Measurements from ENCODE around the gene TMEM94. TPM values are rescaled to one million over a fixed set of nuclear protein-coding genes. Genes with fewer than 3 reads are reported as not detected.

TMEM94 gene
- total RNA-seq, 1 experiment from 2014 or later: 61.4 TPM

GRCh38 chr17:75482098-75482942 lies 25.9 kb downstream of the TMEM94 start:
- no peak overlapping the region for H4K8ac ChIP-seq (replicated peaks; ENCODE audit: insufficient read length, low read depth, low read length)
- H4K5ac ChIP-seq (ENCODE audit: insufficient read length, low read depth, low read length): no peak overlapping the region
- no peak overlapping the region for H2BK20ac ChIP-seq (ENCODE audit: low read depth, low read length, poor library complexity, severe bottlenecking)
- no peak overlapping the region for H3K27ac ChIP-seq (ENCODE audit: insufficient read length, low read depth, low read length)
- no peaks in the 10 kb centered on the region for H3K79me1 ChIP-seq (ENCODE audit: insufficient read depth, low read depth, low read length, poor library complexity, severe bottlenecking)
- DNase-seq: no peak
- no peaks in the 10 kb centered on the region for H3K4me1 ChIP-seq (ENCODE audit: insufficient read depth, low read length)
- no peaks in the 10 kb centered on the region for H3K23me2 ChIP-seq (ENCODE audit: insufficient read length, low read depth, low read length, poor library complexity, severe bottlenecking)
- no peak overlapping the region for H3K18ac ChIP-seq (ENCODE audit: insufficient read length, low read depth, low read length)
- TF ChIP-seq CTCF (conservative IDR thresholded peaks at IDR 0.05): no peak
- H3K9ac ChIP-seq (ENCODE audit: extremely low read depth, insufficient read length, low read length): no peak overlapping the region
- Mint-ChIP-seq H3K4me3 (no peak overlapping the region), H3K27ac (peak overlapping the region in 1 of 3 experiments; percentile 89; a peak in 1 of 7 replicates), H3K27me3 (ENCODE audit: low read depth) (no peaks in the 10 kb centered on the region), H3K36me3 (ENCODE audit: insufficient read depth in 1 of 3, low read depth in 3 of 3) (peaks cover 1 to 9% (median 7%) of the 10 kb centered on the region in 3 experiments; a peak in 3 of 7 replicates), H3K9me3 (no peaks in the 10 kb centered on the region), H3K4me1 (peaks cover 21 to 33% of the 10 kb centered on the region in 2 experiments)
- H3T11ph ChIP-seq (ENCODE audit: low read length): no peak overlapping the region
- no peak overlapping the region for H2BK120ac ChIP-seq (ENCODE audit: low read depth, low read length, poor library complexity, severe bottlenecking)
- no peaks in the 10 kb centered on the region for H3K27me3 ChIP-seq (ENCODE audit: insufficient read depth, low read length)
- H3K4me2 ChIP-seq (ENCODE audit: insufficient read depth, insufficient read length, low read length): no peak overlapping the region
- no CpG with 5 or more reads among the region's 16 CpGs for WGBS (ENCODE audit: extremely low coverage, insufficient read length, low lambda C conversion rate)
- no peak overlapping the region for H3K14ac ChIP-seq (ENCODE audit: insufficient read depth, low read length)
- H4K20me1 ChIP-seq (ENCODE audit: control insufficient read depth, insufficient read depth, insufficient read length): no peaks in the 10 kb centered on the region
- H3K23ac ChIP-seq (ENCODE audit: insufficient read length, low read depth, low read length): no peak overlapping the region
- H3K79me2 ChIP-seq (ENCODE audit: insufficient read depth, low read length): no peaks in the 10 kb centered on the region
- H4K91ac ChIP-seq (ENCODE audit: insufficient read length, low read depth, low read length): no peak overlapping the region
- H3K9me3 ChIP-seq (ENCODE audit: control insufficient read depth, low read depth, low read length): no peaks in the 10 kb centered on the region
- no peak overlapping the region for H2BK15ac ChIP-seq (ENCODE audit: low read depth, low read length)
- H2AK5ac ChIP-seq (ENCODE audit: insufficient read length, low read length): no peak overlapping the region
- no peak overlapping the region for H2BK5ac ChIP-seq (ENCODE audit: insufficient read length, low read length)
- H3K56ac ChIP-seq (ENCODE audit: insufficient read length, low read depth, low read length): no peak overlapping the region
- no peak overlapping the region for H2AFZ ChIP-seq (ENCODE audit: low read length)
- H3K4ac ChIP-seq (ENCODE audit: low read depth, low read length): no peak overlapping the region
- no peak overlapping the region for H2BK12ac ChIP-seq (ENCODE audit: insufficient read length, low read depth, low read length)
